HepG2 (cell line): ENCODE results near the gene INHBC. TPM values are rescaled to one million over a fixed set of nuclear protein-coding genes. Genes with fewer than 3 reads are reported as not detected.
"Not testable (repeated sequence)": the region's sequence is repeated elsewhere in the genome, so short reads cannot be mapped to it uniquely, and the experiment has no call there.

Source experiments
- ATAC-seq: fragments of 200-7000 bp; cut with Tn5 transposase; 3 replicates; pipeline ENCODE4 v1.9.1; 2020; ENCODE audit warnings: mild to moderate bottlenecking, moderate library complexity
- BruUV-seq: library from RNA; stranded (reverse); fragments of 400-500 nt; replicated peaks from 2 replicates; lab custom pipeline; 2021; lab: Mats Ljungman, UMichigan
- CTCF ChIA-PET: fragments of 300-600 bp; formaldehyde crosslinking; extraction: SDS; loops from one replicate; lab custom pipeline; 2021; ENCODE audit warnings: low total read pairs, inconsistent platforms, low intra/inter-chr PET ratio; lab: Yijun Ruan, JAX
- POLR2A ChIA-PET: fragments of 350-600 bp; sonication (Branson Sonifier 250); formaldehyde crosslinking; loops from one replicate; lab custom pipeline; 2020; ENCODE audit warnings: antibody characterized with exemption, inconsistent platforms; lab: Yijun Ruan, JAX
- DNase-seq: peaks from one replicate; pipeline ENCODE4 v3.0.0-alpha.2; 2015; ENCODE audit warnings: low spot score
- FAIRE-seq: peaks from 3 replicates; lab custom pipeline; 2011; peaks lifted over from hg19 to GRCh38; lab: Jason Lieb, UNC
- H2AFZ ChIP-seq: one replicate; pipeline ENCODE4 v1.6.1; 2011; ENCODE audit warnings: low read length, inconsistent platforms
- H3K27ac ChIP-seq: fragments of 300-600 bp; 3 replicates; pipeline ENCODE4 v1.8.0; 2011; ENCODE audit warnings: mixed run types, mild to moderate bottlenecking, mixed read lengths, low read length, inconsistent platforms; ENCODE audit not compliant: insufficient read depth; ENCODE audit errors: extremely low read length
- H3K27me3 ChIP-seq, 2 experiments: fragments of 200-600 bp in 1 of 2; 2 replicates in 1 of 2; 3 replicates in 1 of 2; pipeline versions ENCODE4 v1.6.0 to v1.8.0; 2011; ENCODE audit warnings: low read length in 2 of 2, mild to moderate bottlenecking in 2 of 2, moderate library complexity in 2 of 2, inconsistent platforms in 1 of 2; ENCODE audit not compliant: insufficient read depth in 2 of 2, control insufficient read depth in 1 of 2
- H3K36me3 ChIP-seq, 2 experiments: fragments of 200-600 bp in 1 of 2; replicated peaks in 1 of 2; 2 replicates in 1 of 2; 3 replicates in 1 of 2; pipeline versions ENCODE4 v1.5.1 to v1.8.0; 2011; ENCODE audit warnings: low read length in 2 of 2, inconsistent platforms in 1 of 2; ENCODE audit not compliant: insufficient read depth in 2 of 2, control insufficient read depth in 1 of 2
- H3K4me1 ChIP-seq: 2 replicates; pipeline ENCODE4 v1.5.1; 2012; ENCODE audit warnings: low read length, inconsistent platforms; ENCODE audit not compliant: insufficient read depth
- H3K4me2 ChIP-seq: 2 replicates; pipeline ENCODE4 v1.6.0; 2011; ENCODE audit warnings: low read depth, low read length, inconsistent platforms
- H3K4me3 ChIP-seq, 3 experiments: fragments of 200-600 bp in 1 of 3; sonication (generic), shearing (Covaris generic) in 1 of 3; replicated peaks in 1 of 3; 2 replicates each; pipeline ENCODE4 v1.5.1; 2011 to 2016; ENCODE audit warnings: low read length in 3 of 3, inconsistent platforms in 2 of 3, low read depth in 2 of 3, mild to moderate bottlenecking in 2 of 3, control low read depth in 1 of 3, mixed read lengths in 1 of 3; ENCODE audit not compliant: insufficient read depth in 1 of 3
- H3K79me2 ChIP-seq: one replicate; pipeline ENCODE4 v1.6.1; 2011; ENCODE audit warnings: low read length, inconsistent platforms; ENCODE audit not compliant: insufficient read depth
- H3K9ac ChIP-seq: 2 replicates; pipeline ENCODE4 v1.6.0; 2011; ENCODE audit warnings: mild to moderate bottlenecking, low read depth, low read length, inconsistent platforms; ENCODE audit not compliant: insufficient read depth
- H3K9me3 ChIP-seq: 2 replicates; pipeline ENCODE4 v1.5.1; 2012; ENCODE audit warnings: mild to moderate bottlenecking, low read length
- H4K20me1 ChIP-seq: 2 replicates; pipeline ENCODE4 v1.6.0; 2011; ENCODE audit warnings: inconsistent platforms, mild to moderate bottlenecking, low read length, moderate library complexity; ENCODE audit not compliant: insufficient read depth
- HES4 ChIP-seq: sonication (generic); formaldehyde crosslinking; IDR thresholded peaks from 2 replicates; pipeline ENCODE4 v1.9.0; 2021; ENCODE audit warnings: mild to moderate bottlenecking, missing genetic modification reagents, borderline replicate concordance
- RBFOX2 ChIP-seq: fragments of 200-400 bp; formaldehyde crosslinking; IDR thresholded peaks from 2 replicates; pipeline ENCODE4 v1.6.1; 2017; ENCODE audit warnings: low read depth, mild to moderate bottlenecking, low read length
- SAP130 ChIP-seq: IDR thresholded peaks from 2 replicates; pipeline ENCODE4 v1.6.1; 2016; ENCODE audit warnings: low read depth
- WGBS: methylation state at CpG from one replicate; pipeline ENCODE4 v1.1.6; 2017; ENCODE audit warnings: low lambda C conversion rate; 5-methylcytosine and 5-hydroxymethylcytosine counted together
- in situ Hi-C: cut with HindIII; loops from 2 replicates; pipeline ENCODE4 v1.10.0; 2017; ENCODE audit warnings: low pct_unique_long_range_greater_than_20kb; ENCODE audit not compliant: extremely low pct_ligation_motif_present
- intact Hi-C: fragments of 100-400 bp; cut with micrococcal nuclease; formaldehyde crosslinking; loops from one replicate; pipeline ENCODE4 v1.10.0; 2022; ENCODE audit not compliant: unreplicated experiment
- polyA plus RNA-seq, 8 experiments: library from polyadenylated mRNA; depleted of rRNA in 3 of 8; stranded (reverse) in 7 of 8; unstranded in 1 of 8; fragments of >200 nt; fragmentation: Illumina TruSeq in 4 of 8; extraction: Trizol in 4 of 8; gene quantifications; 2 replicates each; pipeline versions ENCODE4 v1.2.1 to v1.2.3, GENCODE V29; 2011 to 2016; ENCODE audit warnings: low read depth in 4 of 8, missing spikeins in 1 of 8, mixed read lengths in 1 of 8; ENCODE audit not compliant: insufficient read depth in 1 of 8
- total RNA-seq, 5 experiments: library from RNA; depleted of rRNA; stranded (reverse); fragments of >200 nt; fragmentation: Illumina TruSeq; extraction: Trizol; gene quantifications; 2 replicates each; pipeline ENCODE4 v1.2.3, GENCODE V29; 2016; ENCODE audit warnings: low read depth in 1 of 5

Gene INHBC
- total and polyA plus RNA-seq, 2 of the 13 experiments (the other 11 are each of a cell fraction or from before 2014, with no cell fraction given), result 1.8 to 13.8 TPM

- Histone ChIP-seq H3K27me3 (peaks cover 0 to 4% of the 10 kb centered on the region in 2 experiments; a peak in 1 of 5 replicates), H3K27ac (peak overlapping the region; percentile 1), H4K20me1 (peaks cover 8% of the 10 kb centered on the region), H3K4me3 (no peak overlapping the region), H3K4me2 (no peak overlapping the region), H2AFZ (no peak overlapping the region), H3K4me1 (peaks cover 28% of the 10 kb centered on the region), H3K9ac (no peak overlapping the region), H3K9me3 (no peaks in the 10 kb centered on the region), H3K36me3 (peaks cover 19 to 39% of the 10 kb centered on the region in 2 experiments), H3K79me2 (peaks cover 23% of the 10 kb centered on the region)
- WGBS, result 86% methylated on average over 15 of the region's 15 CpGs
- ChIA-PET CTCF (interaction anchor here (1.1 kb wide), 1 partner anchor 131 kb away, joined by 3 read pairs; no protein-coding TSS in a partner anchor), POLR2A (interaction anchor here (0.8 to 3.4 kb wide), 3 partner anchors 10 to 36 kb away, joined by 3 to 15 read pairs (median 4); partner anchors contain the start of genes DDIT3 and INHBE)
- ATAC-seq, result peak; percentile 71
- no peak for TF ChIP-seq HES4 (CRISPR knock-in tag)
- TF ChIP-seq SAP130 (CRISPR knock-in tag), result 0 out of 2 replicates have a peak, but pooled peaks have one; percentile 16
- in situ Hi-C loops (no loop called here), intact Hi-C loops (no loop called here)
- TSS peak; percentile 22 for BruUV-seq
- peak; percentile 44 for DNase-seq
- FAIRE-seq, result peak; percentile 88
Measured at GRCh38 chr12:57491393-57492280, 57.1 kb downstream of the INHBC start.

GRCh38 chr12:57495051-57495701 lies 60.6 kb downstream of the INHBC start:
- ATAC-seq, H3K27ac ChIP-seq, intact Hi-C loops, H3K9ac ChIP-seq, H3K79me2 ChIP-seq, H4K20me1 ChIP-seq, CTCF ChIA-PET, in situ Hi-C loops, FAIRE-seq, DNase-seq, POLR2A ChIA-PET, BruUV-seq, H3K4me3 ChIP-seq, H3K27me3 ChIP-seq: not testable (repeated sequence)
- 99% methylated on average over 18 of the region's 48 CpGs for WGBS
- Histone ChIP-seq H3K4me1 (peaks cover 13% of the 10 kb centered on the region), H3K36me3 (peaks cover 23 to 49% of the 10 kb centered on the region in 2 experiments)
- TF ChIP-seq RBFOX2, result peak; percentile 56
- TF ChIP-seq, all 625 proteins: peak for 1; not testable (repeated sequence) for 624
- not testable (repeated sequence) for H3K4me2 ChIP-seq, H3K9me3 ChIP-seq, H2AFZ ChIP-seq
